ENCODE measurements around the gene ZFYVE19. TPM values are rescaled to one million over a fixed set of nuclear protein-coding genes. Genes with fewer than 3 reads are reported as not detected.

Gene ZFYVE19
- total and polyA plus RNA-seq, 3 donors from 2014 or later, result 22.4 to 38.2 (median 26.3) TPM

DNA sequence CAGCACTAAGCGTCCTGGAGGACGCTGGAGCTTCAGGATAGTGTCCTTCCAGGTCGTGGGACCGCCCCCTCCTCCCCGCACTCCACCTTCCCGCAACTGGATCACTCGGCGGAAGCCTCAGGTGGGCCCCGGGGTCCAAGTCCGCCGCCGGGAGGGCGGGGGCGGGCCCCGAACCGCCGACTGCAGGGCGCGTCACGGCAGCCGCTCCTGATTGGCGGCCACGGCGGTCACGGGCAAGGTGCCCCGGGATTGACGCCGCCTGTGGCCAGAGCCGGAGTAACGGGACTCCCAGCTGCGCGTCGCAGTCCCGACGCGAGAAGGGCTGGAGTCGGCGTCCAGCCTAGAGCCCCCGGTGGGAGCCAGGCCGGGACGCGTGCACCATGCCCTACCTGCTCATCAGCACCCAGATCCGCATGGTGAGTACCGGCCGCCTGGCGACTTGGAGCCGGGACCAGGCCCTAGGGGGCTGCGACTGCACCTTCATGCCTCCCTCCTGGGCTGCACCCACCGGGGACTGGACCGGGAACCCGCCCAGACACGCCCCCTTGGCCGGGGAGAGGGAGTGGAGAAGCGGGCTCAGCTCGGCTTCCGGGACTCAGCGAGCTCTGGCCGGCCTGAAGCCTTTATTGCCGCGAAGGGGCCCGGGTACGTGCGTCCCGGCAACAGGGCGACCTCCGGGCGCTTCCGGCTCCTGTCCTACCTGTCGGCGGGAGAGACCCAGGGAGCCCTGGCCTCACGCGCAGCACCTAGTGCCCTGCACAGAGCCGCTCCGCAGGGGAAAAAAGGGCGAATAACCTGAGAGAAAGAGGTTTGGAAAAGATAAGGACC is 42.9 kb upstream of the ZFYVE19 start, which contains the start of gene GCHFR:
TSS of gene GCHFR (plus strand) at position 268 of the 828 bp plus-strand sequence. CDS start at position 381, 113 bp downstream.
- peak within 1 kb of the TSS; percentile 64 to 83 for H3K27ac ChIP-seq
- intact Hi-C loops (cut with DNase I; ENCODE audit: low total_unique reads), result no loop called here
- H3K4me3 ChIP-seq, result peak within 1 kb of the TSS; percentile 50 to 61
- peaks cover 19% of the 10 kb centered on the region for H3K4me1 ChIP-seq
- H3K9me3 ChIP-seq, result no peaks in the 10 kb centered on the region
- H3K36me3 ChIP-seq (ENCODE audit: low read depth, missing control alignments), result no peaks in the 10 kb centered on the region
- WGBS, 2 donors, result 0 to 1% methylated on average over 15 to 65 of the region's 75 CpGs
- peak in 2 of 3 experiments; percentile 21 to 33 for TF ChIP-seq CTCF (IDR thresholded peaks at IDR 0.05)
- no peak for TF ChIP-seq POLR2A (IDR thresholded peaks at IDR 0.05)
- no peaks in the 10 kb centered on the region for H3K27me3 ChIP-seq
- DNase-seq, result peak; percentile 75

DNA sequence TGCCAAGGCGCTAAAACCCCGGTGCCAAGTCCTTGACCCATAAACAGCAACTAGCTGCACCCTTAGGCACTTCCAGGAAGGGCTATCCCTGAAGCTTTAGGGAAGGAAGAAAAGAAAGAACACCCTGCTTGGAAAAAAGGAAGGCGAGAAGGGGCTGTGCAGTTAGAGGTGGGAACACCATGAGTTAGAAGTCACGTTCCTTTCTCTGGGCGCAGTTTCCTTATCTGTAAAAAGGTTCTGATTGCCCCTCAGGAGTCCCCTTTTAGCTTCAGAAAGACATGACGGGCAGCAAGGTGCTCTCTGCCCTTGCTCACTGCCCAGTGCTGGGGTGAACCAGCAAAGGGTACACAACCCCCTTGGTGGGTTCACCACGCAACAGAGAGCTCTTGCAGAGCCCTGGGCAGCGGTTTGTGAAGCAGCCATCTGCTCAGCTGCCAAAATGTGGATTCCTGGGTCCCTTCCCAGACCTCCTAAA is 42.2 kb upstream of the ZFYVE19 start:
- no peaks in the 10 kb centered on the region for H3K36me3 ChIP-seq (ENCODE audit: low read depth, missing control alignments)
- TF ChIP-seq CTCF (IDR thresholded peaks at IDR 0.05), result no peak
- no peak for TF ChIP-seq POLR2A (IDR thresholded peaks at IDR 0.05)
- no peaks in the 10 kb centered on the region for H3K9me3 ChIP-seq
- no peak for DNase-seq
- intact Hi-C loops (cut with DNase I; ENCODE audit: low total_unique reads), result no loop called here
- WGBS, 2 donors, result 13 to 25% methylated on average over 8 of the region's 8 CpGs
- no peaks in the 10 kb centered on the region for H3K27me3 ChIP-seq
- H3K4me1 ChIP-seq, result peaks cover 19% of the 10 kb centered on the region
- peak overlapping the region; percentile 50 to 61 for H3K4me3 ChIP-seq
- peak overlapping the region; percentile 64 to 83 for H3K27ac ChIP-seq

- Histone ChIP-seq H3K27me3 (no peaks in the 10 kb centered on the region), H3K4me3 (no peak overlapping the region), H3K4me1 (peaks cover 19% of the 10 kb centered on the region), H3K9me3 (no peaks in the 10 kb centered on the region), H3K27ac (peak overlapping the region in 1 of 2 donors; percentile 42), H3K36me3 (ENCODE audit: low read depth, missing control alignments) (no peaks in the 10 kb centered on the region)
- 62 to 71% methylated on average over 6 to 7 of the region's 7 CpGs for WGBS, 2 donors
- TF ChIP-seq CTCF (IDR thresholded peaks at IDR 0.05) (no peak), POLR2A (IDR thresholded peaks at IDR 0.05) (no peak)
- DNase-seq, result no peak
- intact Hi-C loops (cut with DNase I; ENCODE audit: low total_unique reads), result no loop called here
Observed at GRCh38 chr15:40766194-40766815, 40.6 kb upstream of the ZFYVE19 start.

GRCh38 chr15:40766906-40767837 is 39.7 kb upstream of the ZFYVE19 start:
- DNase-seq, result no peak
- Histone ChIP-seq H3K27me3 (no peaks in the 10 kb centered on the region), H3K4me3 (no peak overlapping the region), H3K4me1 (peaks cover 19% of the 10 kb centered on the region), H3K36me3 (ENCODE audit: low read depth, missing control alignments) (no peaks in the 10 kb centered on the region), H3K27ac (no peak overlapping the region), H3K9me3 (no peaks in the 10 kb centered on the region)
- intact Hi-C loops (cut with DNase I; ENCODE audit: low total_unique reads), result no loop called here
- 80 to 83% methylated on average over 20 to 32 of the region's 32 CpGs for WGBS, 2 donors
- TF ChIP-seq CTCF (IDR thresholded peaks at IDR 0.05) (no peak), POLR2A (IDR thresholded peaks at IDR 0.05) (no peak)

All from testis (tissue), 3 donors.